SH-SY5Y (cell line): Measurements from ENCODE around the gene MFAP3.

ENCODE experiments used
- GATA2 ChIP-seq: IDR thresholded peaks from 2 replicates; pipeline ENCODE4 v1.6.1; 2011; ENCODE audit warnings: mild to moderate bottlenecking, low read depth, low read length
- GATA3 ChIP-seq: IDR thresholded peaks from 2 replicates; pipeline ENCODE4 v1.6.1; 2011; ENCODE audit warnings: low read depth, mild to moderate bottlenecking, low read length, moderate library complexity

DNA sequence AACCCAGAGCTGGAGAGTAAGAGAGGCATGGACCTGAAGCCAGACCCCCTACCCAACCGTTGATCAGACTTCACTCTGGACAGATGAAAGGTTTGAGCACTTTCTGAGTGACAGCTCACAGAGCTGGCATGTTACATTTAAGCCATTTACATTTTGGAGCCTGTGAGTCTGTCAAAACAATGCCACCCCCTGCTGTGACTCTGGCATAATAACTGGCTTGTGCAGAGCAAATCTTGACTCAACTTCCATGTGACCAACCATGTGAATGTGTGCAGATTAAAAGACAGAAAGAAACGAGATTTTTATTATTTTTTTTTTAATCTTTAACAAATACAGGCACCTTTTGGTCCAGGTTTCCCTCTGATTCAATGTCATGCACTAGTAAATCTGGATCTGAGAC, 48.5 kb downstream of the MFAP3 start:
- TF ChIP-seq GATA3: no peak
- no peak for TF ChIP-seq GATA2
